ENCODE results near the gene TMEM59. TPM values are rescaled to one million over a fixed set of nuclear protein-coding genes. Genes with fewer than 3 reads are reported as not detected.
A peak's percentile ranks its signal among the peaks of the same experiment; 100 is the strongest.

TMEM59 gene
- total RNA-seq, 4 donors from 2014 or later = 337 to 492 (median 444) TPM

DNA sequence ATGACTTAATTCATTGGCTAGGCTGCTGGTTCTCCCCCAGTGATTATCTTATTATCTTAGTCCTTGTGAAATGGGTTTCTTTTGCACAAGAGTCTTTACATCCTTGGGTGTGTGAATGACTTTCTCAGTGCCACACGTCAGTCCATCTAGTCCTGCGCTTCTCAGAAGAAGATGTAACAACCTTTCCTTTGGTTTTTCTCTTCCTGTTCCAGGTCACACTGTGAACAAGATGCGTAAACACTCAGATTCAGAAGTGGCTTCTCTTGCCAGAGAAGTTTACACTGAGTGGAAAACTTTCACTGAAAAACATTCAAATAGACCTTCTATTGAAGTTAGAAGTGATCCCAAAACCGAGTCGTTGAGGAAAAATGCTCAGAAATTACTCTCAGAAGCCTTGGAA lies 35.4 kb upstream of the TMEM59 start:
- no peak overlapping the region for H3K27ac ChIP-seq
- intact Hi-C loops (cut with DNase I) = no loop called here
- no peaks in the 10 kb centered on the region for H3K27me3 ChIP-seq
- no peaks in the 10 kb centered on the region for H3K36me3 ChIP-seq
- WGBS, 2 donors = 86 to 88% methylated on average over 5 of the region's 5 CpGs
- no peaks in the 10 kb centered on the region for H3K4me1 ChIP-seq
- no peaks in the 10 kb centered on the region for H3K9me3 ChIP-seq
- no peak for DNase-seq
- TF ChIP-seq POLR2A (IDR thresholded peaks at IDR 0.05) = no peak
- TF ChIP-seq, protein P1, sequence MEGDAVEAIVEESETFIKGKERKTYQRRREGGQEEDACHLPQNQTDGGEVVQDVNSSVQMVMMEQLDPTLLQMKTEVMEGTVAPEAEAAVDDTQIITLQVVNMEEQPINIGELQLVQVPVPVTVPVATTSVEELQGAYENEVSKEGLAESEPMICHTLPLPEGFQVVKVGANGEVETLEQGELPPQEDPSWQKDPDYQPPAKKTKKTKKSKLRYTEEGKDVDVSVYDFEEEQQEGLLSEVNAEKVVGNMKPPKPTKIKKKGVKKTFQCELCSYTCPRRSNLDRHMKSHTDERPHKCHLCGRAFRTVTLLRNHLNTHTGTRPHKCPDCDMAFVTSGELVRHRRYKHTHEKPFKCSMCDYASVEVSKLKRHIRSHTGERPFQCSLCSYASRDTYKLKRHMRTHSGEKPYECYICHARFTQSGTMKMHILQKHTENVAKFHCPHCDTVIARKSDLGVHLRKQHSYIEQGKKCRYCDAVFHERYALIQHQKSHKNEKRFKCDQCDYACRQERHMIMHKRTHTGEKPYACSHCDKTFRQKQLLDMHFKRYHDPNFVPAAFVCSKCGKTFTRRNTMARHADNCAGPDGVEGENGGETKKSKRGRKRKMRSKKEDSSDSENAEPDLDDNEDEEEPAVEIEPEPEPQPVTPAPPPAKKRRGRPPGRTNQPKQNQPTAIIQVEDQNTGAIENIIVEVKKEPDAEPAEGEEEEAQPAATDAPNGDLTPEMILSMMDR (IDR thresholded peaks at IDR 0.05) = no peak
- no peak overlapping the region for H3K4me3 ChIP-seq (replicated peaks in 1 of 3)

DNA sequence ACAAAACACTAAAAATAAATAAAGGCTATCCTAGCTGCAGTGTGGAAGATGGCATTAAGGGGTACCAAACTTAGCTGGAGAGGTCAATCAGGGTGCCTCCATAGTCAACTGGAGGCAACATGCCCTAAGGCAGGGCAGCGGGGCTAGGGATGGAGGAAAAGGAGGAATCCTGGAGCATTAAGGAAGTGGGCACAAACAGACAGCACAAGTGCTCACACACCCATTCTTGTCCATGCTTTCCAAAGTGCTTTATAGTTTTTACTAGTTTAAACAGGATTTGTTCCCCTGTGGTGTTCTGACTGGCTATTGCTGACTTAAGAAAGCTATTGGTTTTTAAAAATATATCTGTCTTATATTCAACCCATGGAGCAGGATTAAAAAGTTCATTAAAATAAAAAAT lies 33.8 kb upstream of the TMEM59 start:
- Histone ChIP-seq H3K27me3 (no peaks in the 10 kb centered on the region), H3K9me3 (no peaks in the 10 kb centered on the region), H3K27ac (no peak overlapping the region), H3K4me3 (replicated peaks in 1 of 3) (no peak overlapping the region), H3K36me3 (no peaks in the 10 kb centered on the region), H3K4me1 (no peaks in the 10 kb centered on the region)
- WGBS, 2 donors = 96 to 100% methylated on average over 1 of the region's 1 CpG
- DNase-seq = no peak
- TF ChIP-seq POLR2A (IDR thresholded peaks at IDR 0.05) = no peak
- TF ChIP-seq, protein P1 (IDR thresholded peaks at IDR 0.05) = no peak
- intact Hi-C loops (cut with DNase I) = no loop called here

DNA sequence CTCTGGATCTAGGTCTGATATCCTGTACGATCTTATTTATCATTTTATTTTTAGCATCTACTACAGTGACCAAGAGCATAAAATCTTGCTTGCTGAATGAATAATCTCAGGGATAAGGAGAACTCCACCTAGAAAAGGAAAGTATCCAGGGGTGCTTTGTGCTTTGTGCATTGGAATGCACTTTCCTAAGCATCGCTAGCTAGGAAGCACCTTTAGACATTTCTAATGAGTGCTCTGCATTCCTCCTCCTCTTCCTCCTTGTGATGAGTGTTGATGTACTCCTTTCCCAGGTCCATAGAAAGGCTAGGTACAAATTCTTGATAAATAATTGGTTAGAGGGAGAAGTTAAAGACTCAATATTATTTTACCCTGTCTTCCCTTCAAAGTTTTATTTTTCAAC lies 31.8 kb upstream of the TMEM59 start:
- Histone ChIP-seq H3K4me3 (replicated peaks in 1 of 3) (no peak overlapping the region), H3K27me3 (no peaks in the 10 kb centered on the region), H3K27ac (no peak overlapping the region), H3K9me3 (no peaks in the 10 kb centered on the region), H3K36me3 (no peaks in the 10 kb centered on the region), H3K4me1 (no peaks in the 10 kb centered on the region)
- 81 to 83% methylated on average over 2 of the region's 2 CpGs for WGBS, 2 donors
- no peak for TF ChIP-seq POLR2A (IDR thresholded peaks at IDR 0.05)
- TF ChIP-seq, protein P1 (IDR thresholded peaks at IDR 0.05) = no peak
- DNase-seq = no peak
- intact Hi-C loops (cut with DNase I) = no loop called here

DNA sequence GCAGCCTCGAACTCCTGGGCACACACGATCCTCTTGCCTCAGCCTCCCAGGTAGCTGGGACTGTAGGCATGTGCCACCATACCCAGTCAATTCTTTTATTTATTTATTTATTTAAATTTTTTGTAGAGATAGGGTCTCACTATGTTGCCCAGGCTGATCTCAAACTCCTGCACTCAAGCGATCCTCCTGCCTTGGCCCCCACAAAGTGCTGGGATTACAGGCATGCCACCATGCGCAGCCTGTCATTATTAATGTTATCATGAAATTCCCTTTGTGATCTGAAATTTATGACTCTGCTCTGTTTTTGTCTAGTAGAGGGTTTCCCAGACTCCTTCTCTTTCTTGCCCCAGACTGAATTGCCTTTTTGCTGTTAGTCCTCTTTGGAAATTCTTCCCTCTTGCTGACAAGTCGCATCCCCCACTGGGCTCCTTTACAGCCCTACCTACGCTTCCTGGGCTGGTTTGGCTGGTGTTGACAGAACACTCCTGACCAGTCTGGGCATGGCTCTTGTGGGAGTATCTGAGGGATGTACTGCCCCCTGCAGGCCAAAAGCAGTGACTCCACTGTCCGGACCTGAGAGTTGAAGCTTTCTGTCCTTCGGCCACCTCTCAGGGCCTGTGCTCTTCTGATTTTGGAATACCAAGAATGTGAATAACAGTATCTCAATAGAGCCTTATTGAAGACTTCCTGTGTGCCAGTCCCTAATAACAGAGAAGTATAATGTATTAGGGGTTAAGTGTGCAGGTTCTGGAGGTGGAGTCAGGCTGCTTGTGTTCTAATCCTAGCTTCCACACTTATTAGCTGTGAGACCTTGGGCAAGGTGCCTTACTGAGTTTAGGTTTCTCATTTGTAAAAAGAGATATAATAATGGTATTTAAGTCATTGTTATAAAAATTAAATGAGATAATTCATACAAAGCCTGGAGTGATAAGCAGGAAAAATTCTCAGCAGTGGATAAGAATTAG lies 28.6 kb upstream of the TMEM59 start:
- TF ChIP-seq, protein P1 (IDR thresholded peaks at IDR 0.05) = peak; percentile 14 to 66 (median 42)
- no peak for TF ChIP-seq POLR2A (IDR thresholded peaks at IDR 0.05)
- Histone ChIP-seq H3K27ac (no peak overlapping the region), H3K4me3 (replicated peaks in 1 of 3) (no peak overlapping the region), H3K9me3 (no peaks in the 10 kb centered on the region), H3K27me3 (no peaks in the 10 kb centered on the region), H3K36me3 (no peaks in the 10 kb centered on the region), H3K4me1 (no peaks in the 10 kb centered on the region)
- intact Hi-C loops (cut with DNase I) = no loop called here
- WGBS, 2 donors = 80% methylated on average over 8 of the region's 8 CpGs
- DNase-seq = peak; percentile 52 to 71

DNA sequence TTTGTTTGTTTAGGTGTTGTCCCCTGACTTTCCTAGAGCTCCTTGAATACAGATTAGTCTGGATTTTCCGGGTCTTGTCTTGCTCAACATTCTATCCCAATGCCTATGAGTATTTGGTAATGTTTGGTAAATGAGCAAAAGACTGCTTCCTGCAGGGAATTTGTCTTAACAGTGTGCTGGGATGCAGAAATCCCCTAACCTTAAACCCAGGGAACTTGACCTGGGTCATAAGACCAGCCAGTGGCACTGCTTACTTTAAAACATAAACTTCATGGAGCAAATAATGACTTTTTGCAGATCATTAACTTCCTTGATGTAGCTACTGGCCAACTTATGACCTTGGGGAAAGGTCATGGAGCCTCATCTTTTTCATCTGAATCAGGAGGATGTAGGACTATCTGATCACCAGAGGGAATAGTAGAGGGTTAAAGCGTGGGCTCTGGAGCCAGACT lies 27.6 kb upstream of the TMEM59 start:
- 86 to 94% methylated on average over 2 of the region's 2 CpGs for WGBS, 2 donors
- Histone ChIP-seq H3K4me1 (no peaks in the 10 kb centered on the region), H3K4me3 (replicated peaks in 1 of 3) (no peak overlapping the region), H3K27me3 (no peaks in the 10 kb centered on the region), H3K27ac (no peak overlapping the region), H3K36me3 (no peaks in the 10 kb centered on the region), H3K9me3 (no peaks in the 10 kb centered on the region)
- no peak for DNase-seq
- intact Hi-C loops (cut with DNase I) = no loop called here
- TF ChIP-seq, protein P1 (IDR thresholded peaks at IDR 0.05) = no peak
- TF ChIP-seq POLR2A (IDR thresholded peaks at IDR 0.05) = no peak

All from thyroid gland (tissue), 4 donors.